Fibroblast of mammary gland (primary cell): ENCODE results near the gene APOB.
"Not testable (repeated sequence)": the region's sequence is repeated elsewhere in the genome, so short reads cannot be mapped to it uniquely, and the experiment has no call there.

ENCODE experiments used
- DNase-seq: peaks from one replicate; pipeline ENCODE4 v3.0.0-alpha.2; 2010; ENCODE audit warnings: low read depth
- H3K4me3 ChIP-seq: 2 replicates; pipeline ENCODE4 v1.5.1; 2011; ENCODE audit warnings: low read depth, mild to moderate bottlenecking, low read length, moderate library complexity; ENCODE audit not compliant: control insufficient read depth
- CTCF ChIP-seq: conservative IDR thresholded peaks from 2 replicates; pipeline ENCODE4 v1.5.1; 2011; ENCODE audit warnings: low read depth, low read length, inconsistent platforms; ENCODE audit not compliant: control insufficient read depth, insufficient read depth

The APOB gene

DNA sequence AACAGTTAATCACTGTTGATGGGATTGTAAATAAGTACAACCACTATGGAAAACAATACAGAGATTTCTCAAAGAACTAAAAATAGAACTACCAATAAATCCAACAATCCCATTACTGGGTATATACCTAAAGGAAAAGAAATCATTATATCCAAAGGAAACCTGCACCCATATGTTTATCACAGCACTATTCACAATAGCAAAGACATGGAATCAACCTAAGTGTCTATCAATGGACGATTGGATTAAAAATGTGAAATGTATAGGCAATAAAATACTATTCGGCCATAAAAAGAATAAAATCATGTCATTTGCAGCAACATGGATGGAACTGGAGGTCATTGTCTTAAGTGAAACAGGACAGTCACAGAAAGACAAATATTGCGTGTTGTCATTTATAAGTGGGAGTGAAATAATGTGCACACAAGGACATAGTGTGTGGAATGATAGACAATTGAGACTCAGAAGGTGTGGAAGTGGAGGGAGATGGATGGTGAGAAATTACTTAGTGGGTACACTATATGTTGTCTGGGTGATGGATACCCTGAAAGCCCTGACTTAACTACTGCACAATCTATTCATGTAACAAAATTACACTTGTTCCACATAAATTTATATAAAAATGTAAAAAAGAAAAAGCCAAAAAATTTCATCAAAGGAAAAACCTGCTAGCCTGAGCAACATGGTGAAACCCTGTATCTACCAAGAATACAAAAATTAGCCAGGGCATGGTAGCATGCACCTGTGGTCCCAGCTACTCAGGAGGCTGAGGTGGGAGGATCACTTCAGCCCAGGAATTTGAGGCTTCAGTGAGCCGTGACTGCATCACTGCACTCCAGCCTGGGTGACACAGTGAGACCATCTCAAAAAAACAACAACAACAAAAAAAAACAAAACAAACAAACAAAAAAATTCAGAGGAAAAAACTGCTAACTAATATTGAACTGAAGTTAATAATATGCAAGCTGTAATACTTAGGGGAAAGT lies 12.6 kb downstream of the APOB start:
- TF ChIP-seq CTCF = no peak
- DNase-seq = no peak
- no peak overlapping the region for H3K4me3 ChIP-seq

GRCh38 chr2:21029519-21029918 lies 14.4 kb downstream of the APOB start:
- no peak for TF ChIP-seq CTCF
- DNase-seq = no peak
- no peak overlapping the region for H3K4me3 ChIP-seq

DNA sequence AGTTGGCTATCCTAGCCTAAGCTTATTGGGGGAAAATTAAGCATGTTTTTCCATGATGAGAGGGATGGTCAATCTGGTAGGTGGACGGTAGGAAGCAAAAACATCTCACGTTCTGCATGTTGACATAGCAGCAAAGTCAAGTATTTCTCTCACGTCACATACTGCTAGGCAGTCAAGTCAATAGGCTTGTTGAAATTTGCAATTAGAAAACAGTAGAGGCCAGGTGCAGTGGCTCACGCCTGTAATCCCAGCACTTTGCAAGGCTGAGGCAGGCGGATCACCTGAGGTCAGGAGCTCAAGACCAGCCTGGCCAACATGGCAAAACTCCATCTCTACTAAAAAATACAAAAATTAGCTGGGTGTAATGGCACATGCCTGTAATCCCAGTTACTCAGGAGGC lies 14.9 kb downstream of the APOB start:
- H3K4me3 ChIP-seq = not testable (repeated sequence)

DNA sequence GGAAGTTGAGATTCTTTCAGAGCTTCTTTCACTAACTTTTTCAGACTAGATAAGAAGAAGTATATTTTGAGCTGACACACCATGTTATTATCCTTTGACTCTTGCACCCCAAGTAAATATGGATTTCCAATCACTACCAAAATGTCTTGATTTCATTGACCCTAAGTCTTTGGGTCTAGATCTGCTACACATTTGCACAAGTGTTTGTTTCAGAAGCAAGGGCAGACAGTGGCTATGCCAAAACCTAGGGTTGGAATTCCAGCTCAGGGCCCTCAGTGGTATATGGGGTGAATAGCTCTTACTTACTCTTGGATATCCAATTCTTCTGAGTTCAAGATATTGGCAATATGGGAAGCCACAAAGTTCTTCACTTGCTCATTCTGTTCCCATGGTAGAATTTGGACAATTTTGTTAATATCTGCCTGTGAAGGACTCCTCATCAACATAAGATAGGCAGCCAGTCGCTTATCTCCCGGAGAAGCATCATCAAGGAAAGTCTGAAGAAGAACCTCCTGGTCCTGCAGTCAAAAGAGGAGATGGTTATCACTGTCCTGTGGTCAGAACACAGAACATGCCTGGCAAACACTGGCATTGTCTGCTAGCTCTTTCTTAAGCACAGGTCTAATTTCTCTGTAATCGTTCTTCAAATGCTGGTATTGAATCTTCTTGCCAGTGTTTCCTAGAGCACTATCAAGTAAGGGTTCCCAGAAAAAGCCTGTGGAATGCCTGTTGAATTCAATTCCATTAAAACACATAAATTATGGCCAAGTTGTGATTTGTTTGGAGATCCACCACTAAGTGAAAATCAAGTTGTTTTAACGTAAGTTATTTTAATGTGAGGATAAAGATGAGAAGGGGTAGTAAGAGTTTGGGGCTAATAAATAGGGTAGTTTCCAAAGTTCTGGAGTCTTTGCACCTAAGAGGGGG lies 15.6 kb downstream of the APOB start:
- no peak overlapping the region for H3K4me3 ChIP-seq
- no peak for TF ChIP-seq CTCF
- DNase-seq = no peak

More for the DNA sequence above, 14.9 kb downstream of the APOB start:
- not testable (repeated sequence) for DNase-seq

DNA sequence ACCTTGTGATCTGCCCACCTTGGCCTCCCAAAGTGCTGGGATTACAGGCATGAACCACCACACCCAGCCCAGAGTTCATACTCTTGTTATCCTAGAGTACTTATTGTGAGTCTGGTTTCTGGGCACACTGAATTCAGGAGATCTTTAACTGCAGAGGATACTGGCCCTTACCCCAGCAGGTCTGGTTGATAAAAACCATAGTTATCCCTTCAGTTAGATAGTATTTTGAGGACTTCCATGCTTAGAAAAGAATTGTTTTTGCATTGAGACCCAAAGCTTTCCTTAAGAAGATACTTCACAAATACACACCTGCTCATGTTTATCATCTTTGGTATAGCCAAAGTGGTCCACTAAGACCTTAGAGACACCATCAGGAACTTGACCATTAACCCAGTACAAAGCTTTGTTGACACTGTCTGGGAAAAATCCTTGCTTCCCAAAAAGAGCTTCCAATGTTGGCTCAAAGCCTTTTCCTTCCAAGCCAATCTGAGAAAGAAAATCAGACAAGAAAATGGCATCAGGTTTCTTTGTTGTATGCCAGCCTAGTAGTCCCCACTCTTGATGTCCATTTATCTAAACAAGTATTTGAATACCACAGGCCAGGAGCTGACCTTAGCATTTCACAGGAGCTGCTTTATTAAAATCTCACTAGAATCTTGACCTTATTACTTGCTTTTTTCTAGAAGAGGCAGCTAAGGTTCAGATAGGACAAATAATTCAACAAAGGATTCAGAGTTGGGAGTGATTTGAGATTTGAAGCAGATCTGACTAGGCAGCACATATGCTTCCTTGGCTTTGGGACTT lies 17.2 kb downstream of the APOB start:
- no peak for TF ChIP-seq CTCF
- H3K4me3 ChIP-seq = no peak overlapping the region
- DNase-seq = no peak

- no peak for DNase-seq
These were observed 18.0 kb downstream of the APOB start for GRCh38 chr2:21025690-21026478.

More at GRCh38 chr2:21025690-21026478, 18.0 kb downstream of the APOB start:
- H3K4me3 ChIP-seq = no peak overlapping the region
- no peak for TF ChIP-seq CTCF
